IMR-90 (cell line): ENCODE results near the gene PLCL2. TPM values are rescaled to one million over a fixed set of nuclear protein-coding genes. Genes with fewer than 3 reads are reported as not detected.

Source experiments
- ATAC-seq: fragments of 200-7000 bp; cut with Tn5 transposase; 2 replicates; pipeline ENCODE4 v1.9.1; 2020; ENCODE audit warnings: low read depth, mild to moderate bottlenecking, moderate library complexity
- BruUV-seq: library from RNA; stranded (reverse); fragments of 400-500 nt; replicated peaks from 2 replicates; lab custom pipeline; 2021; lab: Mats Ljungman, UMichigan
- CTCF ChIA-PET: fragments of 300-600 bp; formaldehyde crosslinking; extraction: SDS; loops from one replicate; lab custom pipeline; 2021; ENCODE audit warnings: antibody characterized with exemption; lab: Yijun Ruan, JAX
- POLR2A ChIA-PET: fragments of 300-600 bp; sonication (Branson Sonifier 250); formaldehyde crosslinking; loops from one replicate; lab custom pipeline; 2022; ENCODE audit warnings: antibody characterized with exemption; ENCODE audit not compliant: unreplicated experiment; lab: Charles Lee
- DNase-seq: peaks from one replicate; pipeline ENCODE4 v3.0.0; 2013
- H2AFZ ChIP-seq: replicated peaks from 2 replicates; pipeline ENCODE3; 2013; ENCODE audit warnings: low read length, mild to moderate bottlenecking; ENCODE audit not compliant: poor library complexity
- H2AK5ac ChIP-seq: 2 replicates; pipeline ENCODE4 v1.6.1; 2013; ENCODE audit warnings: low read depth, low read length, inconsistent platforms
- H2AK9ac ChIP-seq: replicated peaks from 2 replicates; pipeline ENCODE3; 2013; ENCODE audit warnings: mild to moderate bottlenecking, low read depth, low read length, moderate library complexity; ENCODE audit not compliant: poor library complexity
- H2BK120ac ChIP-seq: 2 replicates; pipeline ENCODE4 v1.6.1; 2013; ENCODE audit warnings: low read depth, low read length, inconsistent platforms
- H2BK15ac ChIP-seq: 3 replicates; pipeline ENCODE4 v1.6.1; 2013; ENCODE audit warnings: low read depth, low read length, inconsistent platforms
- H2BK20ac ChIP-seq: 2 replicates; pipeline ENCODE4 v1.6.1; 2013; ENCODE audit warnings: low read depth, mild to moderate bottlenecking, inconsistent platforms, low read length, moderate library complexity
- H2BK5ac ChIP-seq: 2 replicates; pipeline ENCODE4 v1.6.1; 2013; ENCODE audit warnings: mild to moderate bottlenecking, low read depth, low read length, inconsistent platforms; ENCODE audit not compliant: poor library complexity, severe bottlenecking
- H3K14ac ChIP-seq: replicated peaks from 2 replicates; pipeline ENCODE4 v1.6.1; 2013; ENCODE audit warnings: low read depth, low read length, inconsistent platforms
- H3K18ac ChIP-seq: 2 replicates; pipeline ENCODE4 v1.6.1; 2013; ENCODE audit warnings: low read depth, low read length, control low read depth
- H3K23ac ChIP-seq: 2 replicates; pipeline ENCODE4 v1.6.1; 2013; ENCODE audit warnings: low read depth, low read length, inconsistent platforms
- H3K27ac ChIP-seq: 2 replicates; pipeline ENCODE4 v1.5.1; 2013; ENCODE audit warnings: mild to moderate bottlenecking, control low read depth, low read length; ENCODE audit not compliant: insufficient read depth
- H3K27me3 ChIP-seq: 2 replicates; pipeline ENCODE4 v1.6.1; 2013; ENCODE audit warnings: low read length; ENCODE audit not compliant: control insufficient read depth, insufficient read depth
- H3K36me3 ChIP-seq: 2 replicates; pipeline ENCODE4 v1.6.1; 2013; ENCODE audit warnings: low read length, mixed read lengths; ENCODE audit not compliant: control insufficient read depth, insufficient read depth
- H3K4ac ChIP-seq: 2 replicates; pipeline ENCODE4 v1.6.1; 2013; ENCODE audit warnings: low read depth, low read length, inconsistent platforms
- H3K4me1 ChIP-seq: 2 replicates; pipeline ENCODE4 v1.6.1; 2013; ENCODE audit warnings: low read length, mixed read lengths; ENCODE audit not compliant: control insufficient read depth, insufficient read depth
- H3K4me2 ChIP-seq: 2 replicates; pipeline ENCODE4 v1.6.1; 2013; ENCODE audit warnings: low read depth, mild to moderate bottlenecking, control low read depth, low read length, moderate library complexity
- H3K4me3 ChIP-seq: 2 replicates; pipeline ENCODE4 v1.5.1; 2013; ENCODE audit warnings: low read depth, mild to moderate bottlenecking, control low read depth, low read length, moderate library complexity; ENCODE audit not compliant: insufficient read depth
- H3K56ac ChIP-seq: 2 replicates; pipeline ENCODE4 v1.6.1; 2013; ENCODE audit warnings: low read length, inconsistent platforms; ENCODE audit not compliant: insufficient read depth; ENCODE audit errors: extremely low read depth
- H3K79me1 ChIP-seq, 2 experiments: 2 replicates each; pipeline ENCODE4 v1.6.1; 2013; ENCODE audit warnings: low read length in 2 of 2, inconsistent platforms in 1 of 2, low read depth in 1 of 2
- H3K9ac ChIP-seq: 2 replicates; pipeline ENCODE4 v1.6.1; 2013; ENCODE audit warnings: low read depth, low read length, control low read depth
- H3K9me1 ChIP-seq: 2 replicates; pipeline ENCODE4 v1.6.1; 2013; ENCODE audit warnings: low read length, inconsistent platforms; ENCODE audit not compliant: insufficient read depth
- H3K9me3 ChIP-seq: 2 replicates; pipeline ENCODE4 v1.6.1; 2013; ENCODE audit warnings: low read length; ENCODE audit not compliant: control insufficient read depth, insufficient read depth
- H4K20me1 ChIP-seq: 2 replicates; pipeline ENCODE4 v1.6.1; 2013; ENCODE audit warnings: low read length, inconsistent platforms; ENCODE audit not compliant: insufficient read depth
- H4K5ac ChIP-seq: 2 replicates; pipeline ENCODE4 v1.6.1; 2013; ENCODE audit warnings: mild to moderate bottlenecking, low read depth, low read length, control low read depth
- H4K8ac ChIP-seq, 2 experiments: 2 replicates each; pipeline ENCODE4 v1.6.1; 2013; ENCODE audit warnings: low read depth in 2 of 2, low read length in 2 of 2, control low read depth in 1 of 2, inconsistent platforms in 1 of 2
- H4K91ac ChIP-seq: 2 replicates; pipeline ENCODE4 v1.6.1; 2013; ENCODE audit warnings: low read depth, low read length, inconsistent platforms; ENCODE audit not compliant: insufficient read depth
- BHLHE40 ChIP-seq: fragments of 150-350 bp; IDR thresholded peaks from 2 replicates; pipeline ENCODE4 v1.6.1; 2016; ENCODE audit warnings: mild to moderate bottlenecking, low read depth, low read length
- CHD1 ChIP-seq: IDR thresholded peaks from 2 replicates; pipeline ENCODE4 v1.6.1; 2012; ENCODE audit warnings: low read depth, low read length, improper control_type of control experiment
- CTCF ChIP-seq: conservative IDR thresholded peaks from 2 replicates; pipeline ENCODE4 v1.5.1; 2012; ENCODE audit warnings: mild to moderate bottlenecking, low read depth, low read length, improper control_type of control experiment
- FOS ChIP-seq: fragments of 150-350 bp; IDR thresholded peaks from 2 replicates; pipeline ENCODE4 v1.6.1; 2016; ENCODE audit warnings: low read depth, low read length
- MAFK ChIP-seq: IDR thresholded peaks from 2 replicates; pipeline ENCODE4 v1.6.1; 2012; ENCODE audit warnings: low read depth, low read length, improper control_type of control experiment
- MAZ ChIP-seq: IDR thresholded peaks from 2 replicates; pipeline ENCODE4 v1.6.1; 2012; ENCODE audit warnings: low read depth, mild to moderate bottlenecking, low read length, improper control_type of control experiment, moderate library complexity, borderline replicate concordance
- MXI1 ChIP-seq: IDR thresholded peaks from 2 replicates; pipeline ENCODE4 v1.6.1; 2012; ENCODE audit warnings: low read depth, mild to moderate bottlenecking, low read length, moderate library complexity, borderline replicate concordance
- POLR2A ChIP-seq: IDR thresholded peaks from 2 replicates; pipeline ENCODE4 v1.6.1; 2012; ENCODE audit warnings: mild to moderate bottlenecking, low read depth, low read length
- RAD21 ChIP-seq: IDR thresholded peaks from 2 replicates; pipeline ENCODE4 v1.6.1; 2012; ENCODE audit warnings: low read length, improper control_type of control experiment
- RCOR1 ChIP-seq: IDR thresholded peaks from 2 replicates; pipeline ENCODE4 v1.6.1; 2012; ENCODE audit warnings: mild to moderate bottlenecking, low read length, improper control_type of control experiment; ENCODE audit not compliant: insufficient replicate concordance
- RFX5 ChIP-seq: IDR thresholded peaks from 2 replicates; pipeline ENCODE4 v1.8.0; 2012; ENCODE audit warnings: low read depth, mild to moderate bottlenecking, low read length, moderate library complexity
- SMC3 ChIP-seq: fragments of 150-350 bp; IDR thresholded peaks from 2 replicates; pipeline ENCODE4 v1.6.1; 2016; ENCODE audit warnings: low read depth, mild to moderate bottlenecking, antibody characterized with exemption, low read length, moderate library complexity
- WGBS, 2 experiments: methylation state at CpG; one replicate each; pipeline versions ENCODE4 v1.1.5 to v1.1.7; 2013; ENCODE audit warnings: missing lambda C conversion rate in 2 of 2; ENCODE audit not compliant: insufficient read length in 1 of 2; ENCODE audit errors: extremely low coverage in 2 of 2; 5-methylcytosine and 5-hydroxymethylcytosine counted together
- dilution Hi-C: fragments of 300-500 bp; cut with HindIII; formaldehyde crosslinking; loops from one replicate; pipeline ENCODE4 v1.14.3; 2018; ENCODE audit warnings: low sequenced_read_pairs; ENCODE audit not compliant: unreplicated experiment
- in situ Hi-C: fragments of 300-500 bp; cut with MboI; formaldehyde crosslinking; loops from 3 replicates; pipeline ENCODE4 v1.14.3; 2019; ENCODE audit warnings: low sequenced_read_pairs, inconsistent platforms, mixed read lengths
- intact Hi-C: fragments of 100-400 bp; cut with micrococcal nuclease; formaldehyde crosslinking; loops from 2 replicates; pipeline ENCODE4 v1.10.0; 2022
- polyA plus RNA-seq, 3 experiments: library from polyadenylated mRNA; depleted of rRNA; stranded (reverse); fragments of >200 nt; gene quantifications; 2 replicates each; pipeline ENCODE4 v1.2.3, GENCODE V29; 2012; ENCODE audit warnings: low replicate concordance in 1 of 3
- total RNA-seq: library from RNA; depleted of rRNA; stranded (reverse); fragments of >200 nt; gene quantifications from 2 replicates; pipeline ENCODE4 v1.2.3, GENCODE V29; 2012
- TF ChIP-seq, protein P1 (sequence below): fragments of 150-350 bp; IDR thresholded peaks from 2 replicates; pipeline ENCODE4 v1.6.1; 2017; ENCODE audit warnings: mild to moderate bottlenecking, antibody characterized with exemption, low read length, low read depth

The PLCL2 gene
- total and polyA plus RNA-seq, 2 of the 4 experiments (the other 2 are of a cell fraction): 0.92 to 3.8 TPM

DNA sequence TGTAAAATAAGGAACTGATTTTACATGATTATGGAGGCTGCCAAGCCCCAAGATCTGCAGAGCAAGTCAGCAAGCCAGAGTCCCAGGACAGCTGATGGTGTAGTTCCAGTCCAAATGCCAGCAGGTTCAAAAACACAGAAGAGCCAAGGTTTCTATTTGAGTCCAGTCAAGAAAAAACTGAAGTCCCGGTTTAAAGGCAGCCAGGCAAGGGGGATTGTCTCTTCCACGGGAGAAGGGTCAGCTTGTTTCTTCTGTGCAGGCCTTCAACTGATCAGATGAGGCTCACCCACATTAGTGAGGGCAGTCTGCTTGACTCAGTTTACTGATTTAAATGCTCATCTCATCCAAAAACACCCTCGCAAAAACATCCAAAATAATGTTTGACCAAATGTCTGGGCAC is 246.2 kb downstream of the PLCL2 start:
- H3K9me1 ChIP-seq: no peaks in the 10 kb centered on the region
- no peak overlapping the region for H3K4me3 ChIP-seq
- no peak for TF ChIP-seq FOS
- TF ChIP-seq MAFK: no peak
- no peak for TF ChIP-seq MXI1
- no peak for TF ChIP-seq SMC3
- no peak for TF ChIP-seq RAD21
- TF ChIP-seq, protein P1, sequence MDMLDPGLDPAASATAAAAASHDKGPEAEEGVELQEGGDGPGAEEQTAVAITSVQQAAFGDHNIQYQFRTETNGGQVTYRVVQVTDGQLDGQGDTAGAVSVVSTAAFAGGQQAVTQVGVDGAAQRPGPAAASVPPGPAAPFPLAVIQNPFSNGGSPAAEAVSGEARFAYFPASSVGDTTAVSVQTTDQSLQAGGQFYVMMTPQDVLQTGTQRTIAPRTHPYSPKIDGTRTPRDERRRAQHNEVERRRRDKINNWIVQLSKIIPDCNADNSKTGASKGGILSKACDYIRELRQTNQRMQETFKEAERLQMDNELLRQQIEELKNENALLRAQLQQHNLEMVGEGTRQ: no peak
- no peak for TF ChIP-seq CTCF
- no peak for TF ChIP-seq POLR2A
- no peak for TF ChIP-seq RCOR1
- no peak for TF ChIP-seq MAZ
- TF ChIP-seq BHLHE40: no peak
- no peak for TF ChIP-seq RFX5
- TF ChIP-seq CHD1: no peak
- intact Hi-C loops: no loop called here
- H3K23ac ChIP-seq: no peak overlapping the region
- H3K56ac ChIP-seq: no peak overlapping the region
- no peak overlapping the region for H3K9ac ChIP-seq
- no peak overlapping the region for H3K18ac ChIP-seq
- DNase-seq (no peak), ATAC-seq (no peak)
- H3K4me1 ChIP-seq: no peaks in the 10 kb centered on the region
- H3K4me2 ChIP-seq: no peak overlapping the region
- no peaks in the 10 kb centered on the region for H3K79me1 ChIP-seq
- H2AK9ac ChIP-seq: no peak overlapping the region
- WGBS, 2 experiments: no CpG with 5 or more reads among the region's 3 CpGs
- ChIA-PET CTCF (no interaction called here), POLR2A (no interaction called here)
- no peak overlapping the region for H4K91ac ChIP-seq
- H4K20me1 ChIP-seq: no peaks in the 10 kb centered on the region
- no peak overlapping the region for H4K8ac ChIP-seq
- BruUV-seq: no TSS peak
- no peak overlapping the region for H2BK20ac ChIP-seq
- H2BK15ac ChIP-seq: no peak overlapping the region
- in situ Hi-C loops: no loop called here
- no peak overlapping the region for H3K27ac ChIP-seq
- H2AFZ ChIP-seq: no peak overlapping the region
- no peaks in the 10 kb centered on the region for H3K9me3 ChIP-seq
- H2BK5ac ChIP-seq: no peak overlapping the region
- no peaks in the 10 kb centered on the region for H3K36me3 ChIP-seq
- no peak overlapping the region for H3K14ac ChIP-seq
- no peak overlapping the region for H2BK120ac ChIP-seq
- H3K4ac ChIP-seq: no peak overlapping the region
- dilution Hi-C loops: no loop called here
- H2AK5ac ChIP-seq: no peak overlapping the region
- no peak overlapping the region for H4K5ac ChIP-seq
- H3K27me3 ChIP-seq: no peaks in the 10 kb centered on the region
